HUDEP-2 (cell line): Measurements from ENCODE around the gene ATP9B.
"Not testable (repeated sequence)": the region's sequence is repeated elsewhere in the genome, so short reads cannot be mapped to it uniquely, and the experiment has no call there.

Experiments used
- DNase-seq, 76 experiments: peaks; one replicate each; lab custom pipeline; 2025; ENCODE audit not compliant: unreplicated experiment in 76 of 76; lab: John Stamatoyannopoulos, UW

The ATP9B gene

GRCh38 chr18:79133724-79134123 is 64.5 kb downstream of the ATP9B start:
- DNase-seq: no peak

- DNase-seq: no peak
Observed at GRCh38 chr18:79135924-79136323, 66.7 kb downstream of the ATP9B start.

DNA sequence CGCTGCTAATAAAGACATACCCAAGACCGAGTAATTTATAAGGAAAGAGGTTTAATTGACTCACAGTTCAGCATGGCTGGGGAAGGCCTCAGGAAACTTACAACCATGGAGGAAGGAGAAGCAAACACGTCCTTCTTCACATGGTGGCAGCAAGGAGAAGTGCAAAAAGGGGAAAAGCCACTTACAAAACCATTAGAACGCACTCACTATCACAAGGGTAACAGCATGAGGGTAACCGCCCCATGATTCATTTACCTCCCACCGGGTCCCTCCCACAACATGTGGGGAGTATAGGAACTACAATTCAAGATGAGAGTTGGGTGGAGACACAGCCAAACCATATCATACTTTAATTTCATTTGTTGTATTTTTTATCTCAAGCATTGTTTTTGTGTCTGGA is 67.5 kb downstream of the ATP9B start:
- DNase-seq: peak in 45 of 76 experiments; percentile 0 to 74 (median 27)

GRCh38 chr18:79139206-79139605 is 70.0 kb downstream of the ATP9B start:
- no peak for DNase-seq

DNA sequence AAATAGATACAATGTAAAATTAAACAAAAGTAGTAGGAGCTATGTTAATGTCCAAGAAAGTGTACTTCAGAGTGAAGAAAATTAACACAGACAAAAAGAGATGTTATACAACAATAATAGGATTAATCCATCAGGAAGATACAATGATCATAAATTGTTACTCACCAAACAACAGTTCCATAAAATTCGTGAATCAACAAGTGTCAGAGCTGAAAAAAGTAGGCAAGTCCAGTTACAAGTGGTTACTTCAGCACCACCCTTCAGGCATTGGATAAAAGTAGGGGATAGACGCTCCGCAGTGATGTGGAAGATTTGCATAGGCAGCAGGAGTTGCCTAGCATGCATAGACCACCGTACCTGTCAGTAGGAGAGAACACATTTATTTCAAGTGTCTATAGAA is 77.8 kb downstream of the ATP9B start:
- DNase-seq: no peak

DNA sequence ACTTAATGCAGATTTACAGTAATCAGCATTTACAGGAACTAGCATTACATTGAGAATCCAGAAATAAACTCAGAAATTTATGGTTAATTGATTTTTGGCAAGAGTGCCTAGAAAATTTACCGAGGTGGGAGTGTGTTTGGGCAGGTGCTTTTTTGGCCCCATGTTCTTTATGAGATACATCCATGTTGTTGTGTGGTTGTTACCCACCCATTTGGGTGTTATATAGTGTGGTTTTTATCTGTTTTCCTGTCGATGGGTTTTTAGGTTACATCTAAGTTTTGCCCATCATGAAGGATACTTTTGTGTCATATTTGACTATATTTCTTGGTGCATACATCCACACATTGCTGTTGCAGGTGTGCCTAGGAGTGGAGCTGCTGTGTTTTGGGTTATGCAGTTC is 82.0 kb downstream of the ATP9B start:
- no peak for DNase-seq

- DNase-seq: peak in 1 of 76 experiments; percentile 33
Observed at GRCh38 chr18:79156327-79156726, 87.1 kb downstream of the ATP9B start.

DNA sequence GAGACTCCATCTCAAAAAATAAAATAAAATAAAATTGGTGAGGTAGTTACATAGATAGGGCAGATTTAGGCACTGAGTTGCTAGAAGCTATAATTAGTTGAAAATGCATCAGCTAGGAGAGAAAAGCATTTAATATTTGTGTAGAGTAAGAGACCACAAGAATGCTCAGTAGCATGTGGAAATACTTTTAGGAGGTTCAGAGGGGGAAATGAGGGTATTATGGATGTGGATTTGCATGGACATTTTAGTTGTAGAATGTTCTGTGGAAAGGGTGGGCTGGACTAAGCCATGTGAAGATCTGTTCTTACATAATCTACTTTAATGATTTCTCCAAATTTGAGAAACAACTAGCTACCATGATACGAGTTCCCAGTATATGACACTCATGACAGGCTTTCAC is 95.5 kb downstream of the ATP9B start:
- no peak for DNase-seq

DNA sequence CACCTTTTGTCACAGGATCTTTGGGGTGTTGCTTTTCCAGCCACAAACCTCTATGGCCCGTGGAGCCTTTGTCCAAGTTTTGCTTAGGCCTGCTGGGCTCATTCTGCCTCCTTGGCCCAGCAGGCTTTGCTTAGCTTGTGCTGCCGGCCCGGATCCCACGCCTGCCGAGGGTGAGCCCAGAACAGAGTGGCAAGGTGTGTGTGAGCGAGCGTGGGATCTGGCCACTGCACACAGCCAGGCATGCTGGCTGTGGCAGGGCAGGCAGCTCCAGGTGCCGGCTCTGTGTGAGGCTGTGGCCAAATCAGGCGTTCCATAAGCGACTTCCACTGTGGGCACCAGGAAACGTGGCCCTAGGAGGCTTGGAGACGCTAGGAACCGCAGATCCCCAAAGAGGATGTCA is 97.5 kb downstream of the ATP9B start:
- DNase-seq: no peak

DNA sequence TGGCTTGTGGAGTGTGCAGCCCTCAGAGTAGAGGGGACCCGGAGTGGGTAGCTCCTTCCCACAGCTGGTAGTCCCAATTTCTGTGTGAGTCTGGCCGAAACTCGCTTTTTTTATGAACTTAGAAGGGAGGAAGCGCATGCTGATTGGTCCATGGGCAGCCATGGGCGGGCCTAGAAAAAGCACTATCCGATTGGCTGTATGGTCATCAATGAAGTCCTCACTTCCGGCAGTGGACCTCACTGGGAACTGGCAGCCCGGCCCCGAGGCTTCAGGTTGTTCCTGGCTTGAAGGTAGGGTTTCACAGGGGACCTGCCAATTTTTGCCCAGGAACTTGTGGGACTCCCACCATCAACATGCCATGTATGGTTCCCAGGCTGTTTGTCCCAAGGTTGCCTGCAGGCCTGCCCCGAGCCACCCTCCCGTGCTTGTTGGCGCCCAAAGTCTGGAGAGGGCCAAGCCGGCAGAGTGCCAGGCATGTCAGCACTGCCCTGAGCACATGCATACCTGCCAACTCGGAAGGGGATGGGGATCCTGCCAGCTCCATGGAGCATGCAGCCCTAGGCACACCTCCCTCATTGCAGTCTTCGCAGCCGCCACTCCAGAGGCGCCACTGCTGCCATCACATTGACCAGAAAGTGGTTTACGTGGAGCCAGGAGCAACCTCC is 98.5 kb downstream of the ATP9B start:
- DNase-seq: no peak

DNA sequence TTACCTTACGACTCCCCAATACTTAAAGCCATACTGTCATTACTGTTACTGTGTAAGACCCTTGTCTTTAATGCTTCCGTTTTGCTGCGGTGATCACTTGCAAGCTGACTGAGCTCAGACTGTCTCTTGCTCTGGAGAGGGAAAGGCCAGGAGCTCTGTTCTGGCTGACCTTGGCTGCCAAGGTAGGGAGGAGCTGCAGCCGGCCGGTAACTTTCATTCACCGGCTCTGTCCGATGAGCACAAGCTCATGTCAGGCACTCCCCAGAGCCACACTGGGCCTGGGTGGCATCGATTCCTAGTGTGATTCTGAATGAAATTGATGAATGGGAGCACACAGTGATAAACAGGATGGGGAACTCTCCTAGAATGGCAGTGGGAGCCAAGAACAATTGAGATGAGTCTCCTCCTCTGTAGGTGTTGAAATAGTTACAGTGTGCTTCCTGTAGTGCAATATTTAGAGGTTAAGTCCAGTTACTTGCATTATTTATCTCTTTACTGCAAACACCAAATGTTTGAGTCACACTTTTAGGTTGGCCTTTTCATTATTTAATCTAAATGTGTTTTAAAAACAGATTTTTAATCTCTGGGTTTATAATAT is 100.9 kb downstream of the ATP9B start:
- DNase-seq: no peak

DNA sequence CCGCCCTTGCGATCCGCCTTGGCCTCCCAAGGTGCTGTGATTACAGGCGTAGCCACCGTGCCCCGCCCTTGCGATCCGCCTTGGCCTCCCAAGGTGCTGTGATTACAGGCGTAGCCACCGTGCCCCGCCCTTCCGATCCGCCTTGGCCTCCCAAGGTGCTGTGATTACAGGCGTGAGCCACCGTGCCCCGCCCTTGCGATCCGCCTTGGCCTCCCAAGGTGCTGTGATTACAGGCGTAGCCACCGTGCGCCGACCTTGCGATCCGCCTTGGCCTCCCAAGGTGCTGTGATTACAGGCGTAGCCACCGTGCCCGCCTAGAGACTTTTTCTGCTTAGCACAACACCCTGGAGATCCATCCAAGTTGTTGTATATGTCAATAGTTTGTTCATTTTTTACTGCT is 103.1 kb downstream of the ATP9B start:
- not testable (repeated sequence) for DNase-seq

- DNase-seq: no peak
Observed at GRCh38 chr18:79173742-79174141, 104.5 kb downstream of the ATP9B start.

DNA sequence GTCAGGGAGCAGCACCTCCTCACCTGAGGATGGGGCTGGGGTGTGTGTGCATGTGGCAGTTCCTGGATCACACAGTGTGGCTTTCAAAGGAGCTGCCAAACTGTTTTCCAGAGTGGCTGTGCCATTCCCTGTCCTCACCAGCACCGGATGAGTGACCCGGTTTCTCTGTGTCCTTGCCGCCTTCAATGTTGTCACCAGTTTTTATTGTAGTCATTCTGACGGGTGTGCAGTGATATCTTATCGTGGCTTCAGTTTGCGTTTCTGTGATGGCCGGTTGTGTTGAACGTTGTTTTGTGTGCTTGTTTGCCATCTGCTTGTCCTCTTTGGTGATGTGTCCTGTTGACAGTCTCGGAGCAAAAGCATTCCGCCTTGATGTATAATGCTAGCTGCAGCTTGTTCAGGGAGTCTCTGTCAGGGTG is 108.9 kb downstream of the ATP9B start:
- DNase-seq: no peak

GRCh38 chr18:79182047-79182713 is 113.0 kb downstream of the ATP9B start:
- DNase-seq: no peak

GRCh38 chr18:79185648-79186047 is 116.5 kb downstream of the ATP9B start:
- no peak for DNase-seq

GRCh38 chr18:79186649-79187048 is 117.5 kb downstream of the ATP9B start:
- no peak for DNase-seq

GRCh38 chr18:79187532-79188277 is 118.5 kb downstream of the ATP9B start:
- no peak for DNase-seq

DNA sequence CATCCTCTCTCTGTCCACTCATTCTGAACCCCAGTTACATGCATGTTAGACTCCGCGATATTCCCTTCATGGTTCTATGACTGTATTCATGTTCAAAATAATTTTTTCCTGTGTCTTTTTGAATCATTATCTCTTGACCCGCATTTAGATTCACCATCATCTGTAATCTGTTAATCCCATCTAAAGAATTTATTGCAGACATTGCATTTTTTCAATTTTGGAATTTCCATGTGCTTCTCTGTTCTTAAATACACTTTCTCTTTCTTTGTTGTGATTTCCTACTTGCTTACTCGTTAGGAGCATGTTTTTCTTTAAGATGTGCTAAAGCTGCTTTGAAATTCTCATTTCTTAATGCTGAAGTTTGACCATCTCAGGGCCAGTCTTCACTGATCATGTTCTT is 122.2 kb downstream of the ATP9B start:
- no peak for DNase-seq

GRCh38 chr18:79191956-79192355 is 122.8 kb downstream of the ATP9B start:
- no peak for DNase-seq

DNA sequence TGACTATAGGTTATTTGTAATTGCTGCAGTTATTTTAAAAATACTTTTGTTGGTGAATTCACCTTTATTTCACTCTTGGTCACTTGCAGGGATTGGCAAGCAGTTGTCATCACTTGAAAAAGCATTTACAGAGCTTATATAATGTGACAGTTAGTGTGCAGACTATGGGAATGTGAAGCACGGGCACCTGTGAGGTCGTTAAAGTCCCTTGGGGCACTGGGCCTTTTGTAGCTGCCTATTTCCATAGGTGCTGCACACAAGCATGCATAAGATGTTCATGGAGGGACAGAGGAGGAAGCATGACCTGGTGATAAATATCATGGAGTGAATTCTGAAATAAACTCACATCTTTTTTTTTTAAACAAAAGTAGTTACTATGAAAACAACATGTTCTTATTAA is 124.6 kb downstream of the ATP9B start:
- DNase-seq: no peak
